SK-N-SH treated with all-trans-retinoic acid at 6 μM for 48 hours (cell line): ENCODE results near the gene REPS1.

Experiments used
- ATAC-seq: fragments of 200-7000 bp; cut with Tn5 transposase; 3 replicates; pipeline ENCODE4 v1.9.1; 2020; ENCODE audit warnings: mild to moderate bottlenecking, moderate library complexity
- ARNTL ChIP-seq: fragments of 450-650 bp; formaldehyde crosslinking; IDR thresholded peaks from 2 replicates; pipeline ENCODE4 v1.5.0; 2020; ENCODE audit warnings: low read depth, mild to moderate bottlenecking, moderate library complexity, borderline replicate concordance
- BACH2 ChIP-seq: fragments of 250-450 bp; sonication (Bioruptor Pico); IDR thresholded peaks from 2 replicates; pipeline ENCODE4 v1.9.0; 2021; ENCODE audit warnings: mild to moderate bottlenecking, borderline replicate concordance
- CREB5 ChIP-seq: fragments of 250-450 bp; sonication (Bioruptor Pico); IDR thresholded peaks from 2 replicates; pipeline ENCODE4 v1.5.1; 2020; ENCODE audit warnings: low read depth, mild to moderate bottlenecking, moderate library complexity
- CSDC2 ChIP-seq: fragments of 250-450 bp; sonication (Bioruptor Pico); IDR thresholded peaks from 2 replicates; pipeline ENCODE4 v1.5.0; 2020; ENCODE audit warnings: mild to moderate bottlenecking, moderate library complexity
- CSRNP3 ChIP-seq: fragments of 250-450 bp; sonication (Bioruptor Pico); IDR thresholded peaks from 2 replicates; pipeline ENCODE4 v1.5.1; 2021; ENCODE audit warnings: mild to moderate bottlenecking, moderate library complexity
- ESRRG ChIP-seq: fragments of 250-450 bp; sonication (Bioruptor Pico); IDR thresholded peaks from 2 replicates; pipeline ENCODE4 v1.6.1; 2021; ENCODE audit warnings: mild to moderate bottlenecking
- ISL1 ChIP-seq: fragments of 250-450 bp; sonication (Bioruptor Pico); IDR thresholded peaks from 2 replicates; pipeline ENCODE4 v2.1.2; 2022; ENCODE audit warnings: mild to moderate bottlenecking, moderate library complexity
- OSR1 ChIP-seq: fragments of 250-450 bp; sonication (Bioruptor Pico); IDR thresholded peaks from 2 replicates; pipeline ENCODE4 v1.8.0; 2022; ENCODE audit warnings: moderate library complexity, mild to moderate bottlenecking, inconsistent platforms
- POU6F1 ChIP-seq: fragments of 250-450 bp; sonication (Bioruptor Pico); IDR thresholded peaks from 2 replicates; pipeline ENCODE4 v1.8.0; 2021; ENCODE audit warnings: low read depth, mild to moderate bottlenecking, moderate library complexity, borderline replicate concordance
- RARB ChIP-seq: fragments of 250-450 bp; sonication (Bioruptor Pico); IDR thresholded peaks from 2 replicates; pipeline ENCODE4 v1.8.0; 2021; ENCODE audit warnings: mild to moderate bottlenecking, moderate library complexity
- SNAI2 ChIP-seq: fragments of 250-450 bp; sonication (Bioruptor Pico); IDR thresholded peaks from 2 replicates; pipeline ENCODE4 v1.5.0; 2020; ENCODE audit warnings: mild to moderate bottlenecking, moderate library complexity
- TCF4 ChIP-seq: fragments of 250-450 bp; sonication (Bioruptor Pico); IDR thresholded peaks from 2 replicates; pipeline ENCODE4 v1.8.0; 2021; ENCODE audit warnings: mild to moderate bottlenecking, moderate library complexity, borderline replicate concordance
- TOX ChIP-seq: fragments of 250-450 bp; sonication (Bioruptor Pico); IDR thresholded peaks from 2 replicates; pipeline ENCODE4 v1.8.0; 2021; ENCODE audit warnings: mild to moderate bottlenecking, moderate library complexity, borderline replicate concordance
- TSHZ2 ChIP-seq: fragments of 250-450 bp; sonication (Bioruptor Pico); IDR thresholded peaks from 2 replicates; pipeline ENCODE4 v1.5.0; 2020; ENCODE audit warnings: mild to moderate bottlenecking, moderate library complexity
- ZC3H10 ChIP-seq: fragments of 250-450 bp; sonication (Bioruptor Pico); IDR thresholded peaks from 2 replicates; pipeline ENCODE4 v1.5.1; 2021; ENCODE audit warnings: mild to moderate bottlenecking, moderate library complexity
- ZFP3 ChIP-seq: fragments of 250-450 bp; sonication (Bioruptor Pico); IDR thresholded peaks from 2 replicates; pipeline ENCODE4 v1.5.0; 2020; ENCODE audit warnings: mild to moderate bottlenecking, moderate library complexity
- ZNF565 ChIP-seq: fragments of 450-650 bp; formaldehyde crosslinking; conservative IDR thresholded peaks from 2 replicates; pipeline ENCODE4 v1.5.0; 2020; ENCODE audit warnings: low read depth, mild to moderate bottlenecking, moderate library complexity
- ZNF8 ChIP-seq: fragments of 450-650 bp; formaldehyde crosslinking; IDR thresholded peaks from 2 replicates; pipeline ENCODE4 v1.5.0; 2020; ENCODE audit warnings: mild to moderate bottlenecking, moderate library complexity

The REPS1 gene

GRCh38 chr6:138991206-138991605 lies 3.2 kb upstream of the REPS1 start:
- TF ChIP-seq POU6F1 (CRISPR knock-in tag) = no peak
- no peak for TF ChIP-seq ESRRG (CRISPR knock-in tag)
- TF ChIP-seq CSRNP3 = no peak
- TF ChIP-seq ZFP3 (CRISPR knock-in tag) = no peak
- TF ChIP-seq ZC3H10 (CRISPR knock-in tag) = no peak
- no peak for TF ChIP-seq ZNF8
- TF ChIP-seq CSDC2 = no peak
- no peak for TF ChIP-seq ZNF565 (CRISPR knock-in tag)
- no peak for TF ChIP-seq SNAI2 (CRISPR knock-in tag)
- no peak for TF ChIP-seq TOX (CRISPR knock-in tag)
- no peak for TF ChIP-seq OSR1
- no peak for TF ChIP-seq TCF4 (CRISPR knock-in tag)
- no peak for TF ChIP-seq RARB (CRISPR knock-in tag)
- TF ChIP-seq, all 23 proteins: peak for 0
- no peak for ATAC-seq

- no peak for ATAC-seq
- TF ChIP-seq ZNF565 (CRISPR knock-in tag) (no peak), ZNF8 (no peak), ZC3H10 (CRISPR knock-in tag) (no peak), ARNTL (no peak), TSHZ2 (CRISPR knock-in tag) (no peak), CSDC2 (no peak), OSR1 (no peak), CREB5 (CRISPR knock-in tag) (no peak)
- TF ChIP-seq, all 23 proteins: peak for 0
Measured at GRCh38 chr6:138989098-138989983, 1.3 kb upstream of the REPS1 start.

GRCh38 chr6:138988469-138988834 lies 399 bp upstream of the REPS1 start:
- no peak for TF ChIP-seq TCF4 (CRISPR knock-in tag)
- TF ChIP-seq CSDC2 = no peak
- TF ChIP-seq POU6F1 (CRISPR knock-in tag) = no peak
- no peak for TF ChIP-seq SNAI2 (CRISPR knock-in tag)
- no peak for TF ChIP-seq ISL1
- TF ChIP-seq BACH2 (CRISPR knock-in tag) = no peak
- no peak for TF ChIP-seq ZC3H10 (CRISPR knock-in tag)
- TF ChIP-seq ZNF8 = no peak
- TF ChIP-seq ARNTL = no peak
- no peak for TF ChIP-seq ZNF565 (CRISPR knock-in tag)
- TF ChIP-seq CREB5 (CRISPR knock-in tag) = no peak
- ATAC-seq = peak; percentile 53
